Stimulated activated CD8-positive, alpha-beta memory T cell treated with anti-CD3 and anti-CD28 coated beads, Interleukin-2, amount 100 ng/mL, for 1 hour (primary cell): ENCODE results near the gene MICAL3.
"Not testable (repeated sequence)": the region's sequence is repeated elsewhere in the genome, so short reads cannot be mapped to it uniquely, and the experiment has no call there.

Experiments used
- DNase-seq, 2 donors: peaks; one replicate each; pipeline ENCODE4 v3.0.0-alpha.2; 2020; ENCODE audit warnings: low read depth in 2 of 2

Gene MICAL3

GRCh38 chr22:17998913-17999312 is 25.4 kb downstream of the MICAL3 start:
- DNase-seq, result no peak

- DNase-seq, result no peak
These were observed 26.9 kb downstream of the MICAL3 start for GRCh38 chr22:17997456-17997855.

- not testable (repeated sequence) for DNase-seq
These were observed 29.1 kb downstream of the MICAL3 start for GRCh38 chr22:17995256-17995655.

GRCh38 chr22:17994424-17995108 is 29.8 kb downstream of the MICAL3 start:
- no peak for DNase-seq

GRCh38 chr22:17992976-17993375 is 31.4 kb downstream of the MICAL3 start:
- not testable (repeated sequence) for DNase-seq

GRCh38 chr22:17991992-17992391 is 32.4 kb downstream of the MICAL3 start:
- not testable (repeated sequence) for DNase-seq

GRCh38 chr22:17990942-17991341 is 33.4 kb downstream of the MICAL3 start:
- no peak for DNase-seq

GRCh38 chr22:17990147-17990546 is 34.2 kb downstream of the MICAL3 start:
- DNase-seq, result no peak

GRCh38 chr22:17988800-17989513 is 35.4 kb downstream of the MICAL3 start:
- no peak for DNase-seq

- DNase-seq, result no peak
These were observed 38.8 kb downstream of the MICAL3 start for GRCh38 chr22:17985606-17986005.

GRCh38 chr22:17985071-17985470 is 39.3 kb downstream of the MICAL3 start:
- DNase-seq, result not testable (repeated sequence)

GRCh38 chr22:17984114-17984513 is 40.2 kb downstream of the MICAL3 start:
- no peak for DNase-seq

- DNase-seq, result no peak
These were observed 41.7 kb downstream of the MICAL3 start for GRCh38 chr22:17982572-17983141.

GRCh38 chr22:17981497-17981896 is 42.9 kb downstream of the MICAL3 start:
- DNase-seq, result no peak

GRCh38 chr22:17980638-17981051 is 43.7 kb downstream of the MICAL3 start:
- DNase-seq, result no peak

- no peak for DNase-seq
These were observed 44.3 kb downstream of the MICAL3 start for GRCh38 chr22:17980015-17980590.

- no peak for DNase-seq
These were observed 46.3 kb downstream of the MICAL3 start for GRCh38 chr22:17978027-17978426.

- DNase-seq, result no peak
These were observed 47.0 kb downstream of the MICAL3 start for GRCh38 chr22:17977371-17977770.

- no peak for DNase-seq
These were observed 48.2 kb downstream of the MICAL3 start for GRCh38 chr22:17976121-17976520.

GRCh38 chr22:17974703-17975372 is 49.5 kb downstream of the MICAL3 start:
- DNase-seq, result no peak

GRCh38 chr22:17974087-17974486 is 50.3 kb downstream of the MICAL3 start:
- DNase-seq, result no peak

GRCh38 chr22:17973217-17973616 is 51.1 kb downstream of the MICAL3 start:
- DNase-seq, result no peak
